ENCODE data around the gene ID2. TPM values are rescaled to one million over a fixed set of nuclear protein-coding genes. Genes with fewer than 3 reads are reported as not detected.

The ID2 gene
- total and polyA plus RNA-seq, 2 of the 13 experiments (the other 11 are each of a cell fraction or from before 2014, with no cell fraction given), result 214 to 719 TPM

GRCh38 chr2:8648441-8649213 lies 33.2 kb upstream of the ID2 start:
- Histone ChIP-seq H3K9me3 (ENCODE audit: low read length) (no peaks in the 10 kb centered on the region), H2AFZ (ENCODE audit: low read length) (no peak overlapping the region), H3K27me3 (ENCODE audit: control insufficient read depth in 1 of 2, insufficient read depth in 2 of 2, low read length in 2 of 2) (no peaks in the 10 kb centered on the region), H3K36me3 (replicated peaks in 1 of 2; ENCODE audit: control insufficient read depth in 1 of 2, insufficient read depth in 2 of 2, low read length in 2 of 2) (no peaks in the 10 kb centered on the region), H3K4me3 (replicated peaks in 1 of 3; ENCODE audit: insufficient read depth in 1 of 3, low read depth in 2 of 3, low read length in 3 of 3) (no peak overlapping the region), H3K27ac (ENCODE audit: extremely low read length, insufficient read depth, low read length) (no peak overlapping the region), H3K9ac (ENCODE audit: insufficient read depth, low read depth, low read length) (no peak overlapping the region), H3K4me2 (ENCODE audit: low read depth, low read length) (no peak overlapping the region), H3K79me2 (ENCODE audit: insufficient read depth, low read length) (no peaks in the 10 kb centered on the region), H4K20me1 (ENCODE audit: insufficient read depth, low read length) (no peaks in the 10 kb centered on the region), H3K4me1 (ENCODE audit: insufficient read depth, low read length) (peaks cover 31% of the 10 kb centered on the region)
- TF ChIP-seq HMGXB3 (CRISPR knock-in tag; IDR thresholded peaks at IDR 0.05; ENCODE audit: borderline replicate concordance), result no peak
- no peak for TF ChIP-seq ZNF749 (CRISPR knock-in tag; IDR thresholded peaks at IDR 0.05; ENCODE audit: borderline replicate concordance)
- TF ChIP-seq HNRNPL (IDR thresholded peaks at IDR 0.05; ENCODE audit: low read depth, low read length), result no peak
- no peak for TF ChIP-seq CSRNP1 (CRISPR knock-in tag; IDR thresholded peaks at IDR 0.05)
- no peak for TF ChIP-seq TGIF2 (CRISPR knock-in tag; IDR thresholded peaks at IDR 0.05)
- TF ChIP-seq ZNF609 (CRISPR knock-in tag; IDR thresholded peaks at IDR 0.05; ENCODE audit: borderline replicate concordance), result no peak
- TF ChIP-seq SOX13 (IDR thresholded peaks at IDR 0.05), result no peak
- no peak for TF ChIP-seq SOX13 (CRISPR knock-in tag; conservative IDR thresholded peaks at IDR 0.05 in 1 of 2, IDR thresholded peaks at IDR 0.05 in 1 of 2)
- BruUV-seq (replicated peaks), result no TSS peak
- in situ Hi-C loops (cut with HindIII; ENCODE audit: extremely low pct_ligation_motif_present, low pct_unique_long_range_greater_than_20kb), result no loop called here
- 78% methylated on average over 10 of the region's 11 CpGs for WGBS (ENCODE audit: low lambda C conversion rate)
- ATAC-seq (no peak), DNase-seq (ENCODE audit: low spot score) (no peak), FAIRE-seq (no peak)
- intact Hi-C loops (cut with micrococcal nuclease; ENCODE audit: unreplicated experiment), result no loop called here
- CTCF ChIA-PET (ENCODE audit: low intra/inter-chr PET ratio, low total read pairs), result no interaction called here
- POLR2A ChIA-PET, result no interaction called here

All from HepG2 (cell line).